MCF 10A (cell line): ENCODE measurements around the gene RXYLT1. TPM values are rescaled to one million over a fixed set of nuclear protein-coding genes. Genes with fewer than 3 reads are reported as not detected.

Experiments used
- BruUV-seq: library from RNA; stranded (reverse); fragments of 400-500 nt; replicated peaks from 2 replicates; lab custom pipeline; 2021; lab: Mats Ljungman, UMichigan
- CTCF ChIA-PET: fragments of 300-600 bp; sonication (Branson Sonifier 250); formaldehyde crosslinking; extraction: SDS; loops from one replicate; lab custom pipeline; 2021; ENCODE audit warnings: antibody characterized with exemption, inconsistent platforms; lab: Yijun Ruan, JAX
- POLR2A ChIA-PET: fragments of 300-600, 350-650 bp; sonication (Branson Sonifier 250); formaldehyde crosslinking; extraction: SDS; loops from one replicate; lab custom pipeline; 2020; ENCODE audit warnings: antibody characterized with exemption, inconsistent platforms; lab: Yijun Ruan, JAX
- DNase-seq: peaks from one replicate; pipeline ENCODE4 v3.0.0-alpha.2; 2018; ENCODE audit not compliant: unreplicated experiment
- H3K27ac Mint-ChIP-seq: one replicate; pipeline ENCODE4 v1.8.0; 2022; ENCODE audit warnings: mild to moderate bottlenecking, low read depth, mixed read lengths; ENCODE audit not compliant: unreplicated experiment
- H3K27me3 Mint-ChIP-seq: one replicate; pipeline ENCODE4 v1.8.0; 2022; ENCODE audit warnings: mixed read lengths; ENCODE audit not compliant: insufficient read depth, unreplicated experiment
- H3K36me3 Mint-ChIP-seq: one replicate; pipeline ENCODE4 v1.8.0; 2022; ENCODE audit warnings: mild to moderate bottlenecking, moderate library complexity, mixed read lengths; ENCODE audit not compliant: insufficient read depth, unreplicated experiment
- H3K4me1 Mint-ChIP-seq: one replicate; pipeline ENCODE4 v1.8.0; 2022; ENCODE audit warnings: mixed read lengths; ENCODE audit not compliant: insufficient read depth, unreplicated experiment
- H3K4me3 Mint-ChIP-seq: one replicate; pipeline ENCODE4 v1.8.0; 2022; ENCODE audit warnings: mild to moderate bottlenecking, moderate library complexity, mixed read lengths; ENCODE audit not compliant: unreplicated experiment
- H3K9me3 Mint-ChIP-seq: one replicate; pipeline ENCODE4 v1.8.0; 2022; ENCODE audit warnings: mixed read lengths; ENCODE audit not compliant: unreplicated experiment
- CTCF ChIP-seq: fragments of 200-600 bp; IDR thresholded peaks from one replicate; pipeline ENCODE4 v1.8.0; 2022; ENCODE audit warnings: antibody characterized with exemption, mild to moderate bottlenecking; ENCODE audit not compliant: unreplicated experiment
- intact Hi-C: fragments of 100-400 bp; cut with micrococcal nuclease; formaldehyde crosslinking; loops from 2 replicates; pipeline ENCODE4 v1.14.1; 2022
- total RNA-seq: library from RNA; stranded (reverse); gene quantifications from 2 replicates; pipeline ENCODE4 v1.2.3, GENCODE V29; 2022

The RXYLT1 gene
- total RNA-seq, 1 experiment from 2014 or later: 26.7 TPM

DNA sequence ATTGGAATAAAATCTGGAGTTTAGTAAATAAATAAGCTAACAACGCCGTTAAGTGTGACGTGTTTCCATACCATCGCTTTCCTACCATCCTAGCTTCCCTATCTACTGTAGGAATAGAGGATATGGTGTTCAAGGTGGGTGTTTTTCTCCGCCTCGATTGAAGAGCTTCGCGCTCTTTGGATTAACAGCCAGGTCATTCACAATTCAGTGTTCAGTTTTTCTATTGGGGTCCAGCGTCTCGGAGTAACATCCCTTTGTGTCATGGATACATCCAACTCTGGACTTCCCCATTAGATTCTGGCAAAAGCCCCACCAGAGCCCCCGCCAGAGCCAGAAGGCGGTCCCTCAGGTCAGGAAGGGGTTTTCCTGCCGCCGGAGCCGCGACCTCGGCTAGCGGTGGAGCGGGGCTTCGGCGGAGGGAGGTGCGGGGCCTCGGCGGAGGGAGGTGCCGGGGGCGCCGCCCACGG is 63.6 kb downstream of the RXYLT1 start:
- H3K4me3 Mint-ChIP-seq: peak overlapping the region; percentile 99
- no peaks in the 10 kb centered on the region for H3K27me3 Mint-ChIP-seq
- no peak for TF ChIP-seq CTCF
- no peaks in the 10 kb centered on the region for H3K9me3 Mint-ChIP-seq
- DNase-seq: no peak
- no peak overlapping the region for H3K27ac Mint-ChIP-seq
- ChIA-PET POLR2A (interaction anchor here (0.7 to 5.3 kb wide), 18 partner anchors 74 to 561 kb away, joined by 3 to 101 read pairs (median 12); partner anchors contain the start of genes KICS2 and XPOT), CTCF (interaction anchor here (0.6 to 4.0 kb wide), 34 partner anchors 10 to 427 kb away, joined by 3 to 32 read pairs (median 4); no protein-coding TSS in a partner anchor)
- H3K36me3 Mint-ChIP-seq: peaks cover 11% of the 10 kb centered on the region
- intact Hi-C loops: loop anchor here (5.0 kb wide), 1 partner anchor 244 kb away; no protein-coding TSS in a partner anchor
- BruUV-seq: TSS peak; percentile 19
- peaks cover 7% of the 10 kb centered on the region for H3K4me1 Mint-ChIP-seq

DNA sequence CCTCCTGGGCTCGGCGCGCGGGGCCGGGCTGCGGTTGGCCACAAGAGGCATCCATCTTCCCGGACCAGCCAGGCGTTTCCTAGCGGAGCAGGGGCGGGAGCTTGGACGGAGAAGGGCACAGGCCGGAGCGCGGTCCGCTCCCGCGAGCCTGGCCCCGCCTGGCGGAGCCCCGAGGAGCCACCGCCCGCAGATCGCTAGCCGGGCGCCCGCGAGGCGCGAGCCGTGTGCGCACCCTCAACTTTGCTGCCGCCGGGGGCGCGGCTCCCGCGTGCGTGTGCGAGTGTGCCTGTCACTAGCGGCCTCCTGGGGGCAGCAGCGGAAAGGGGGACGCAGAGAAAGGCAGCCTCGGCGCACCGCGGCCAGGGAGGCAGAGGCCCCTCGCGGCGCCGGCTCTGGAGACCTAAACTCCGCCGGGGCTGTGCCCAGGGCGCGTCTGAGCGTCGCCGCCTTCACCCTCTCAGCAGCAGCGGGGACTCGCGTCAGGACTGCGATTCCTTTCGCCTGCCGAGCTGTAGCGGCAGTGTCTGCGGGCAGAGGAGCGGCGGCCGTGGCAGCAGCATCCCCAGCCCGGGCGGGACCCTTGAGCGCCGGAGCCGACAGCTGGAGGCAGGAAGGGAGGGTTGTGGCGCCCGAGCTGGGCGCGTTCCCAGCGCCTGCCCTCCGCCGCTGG is 64.1 kb downstream of the RXYLT1 start:
- peak; percentile 96 for TF ChIP-seq CTCF
- H3K4me3 Mint-ChIP-seq: peak overlapping the region; percentile 99
- intact Hi-C loops: loop anchor here (1.0 to 5.0 kb wide), 6 partner anchors 61 to 378 kb away; partner anchors contain the start of gene KICS2
- H3K27ac Mint-ChIP-seq: peak overlapping the region; percentile 96
- peaks cover 13% of the 10 kb centered on the region for H3K4me1 Mint-ChIP-seq
- H3K27me3 Mint-ChIP-seq: no peaks in the 10 kb centered on the region
- no peaks in the 10 kb centered on the region for H3K9me3 Mint-ChIP-seq
- CTCF ChIA-PET: interaction anchor here (0.5 to 4.0 kb wide), 83 partner anchors 9 to 619 kb away, joined by 3 to 32 read pairs (median 4); partner anchors contain the start of gene KICS2
- peaks cover 11% of the 10 kb centered on the region for H3K36me3 Mint-ChIP-seq
- POLR2A ChIA-PET: interaction anchor here (0.6 to 5.3 kb wide), 40 partner anchors 10 to 560 kb away, joined by 3 to 101 read pairs (median 6); partner anchors contain the start of genes KICS2 and XPOT
- peak; percentile 92 for DNase-seq
- no TSS peak for BruUV-seq

GRCh38 chr12:63844391-63845341 is 65.0 kb downstream of the RXYLT1 start, which contains the start of gene SRGAP1:
Gene SRGAP1, plus strand, starts transcription at chr12:63844700. Its CDS starts 117 bp downstream, at chr12:63844817.
- peaks cover 21% of the 10 kb centered on the region for H3K4me1 Mint-ChIP-seq
- BruUV-seq: TSS peak; percentile 57

More at GRCh38 chr12:63844391-63845341, 65.0 kb downstream of the RXYLT1 start, which contains the start of gene SRGAP1:
- CTCF ChIA-PET: interaction anchor here (0.5 to 4.0 kb wide), 84 partner anchors 8 to 757 kb away, joined by 3 to 32 read pairs (median 4); partner anchors contain the start of gene KICS2
- no peaks in the 10 kb centered on the region for H3K9me3 Mint-ChIP-seq
- DNase-seq: peak; percentile 79
- POLR2A ChIA-PET: interaction anchor here (0.6 to 5.3 kb wide), 61 partner anchors 8 to 607 kb away, joined by 3 to 101 read pairs (median 5); partner anchors contain the start of genes KICS2 and TBK1
- H3K4me3 Mint-ChIP-seq: peak within 1 kb of the TSS; percentile 99
- H3K36me3 Mint-ChIP-seq: peaks cover 11% of the 10 kb centered on the region
- no peak for TF ChIP-seq CTCF
- H3K27me3 Mint-ChIP-seq: no peaks in the 10 kb centered on the region
- peak within 1 kb of the TSS; percentile 96 for H3K27ac Mint-ChIP-seq
- intact Hi-C loops: loop anchor here (1.0 to 5.0 kb wide), 8 partner anchors 60 to 378 kb away; partner anchors contain the start of gene KICS2
